CD4-positive, alpha-beta T cell treated with Interleukin-21 for 1 hour (primary cell): ENCODE measurements around the gene CMSS1.

Source experiments
- DNase-seq: peaks from one replicate; pipeline ENCODE4 v3.0.0-alpha.2; 2020

CMSS1 gene

DNA sequence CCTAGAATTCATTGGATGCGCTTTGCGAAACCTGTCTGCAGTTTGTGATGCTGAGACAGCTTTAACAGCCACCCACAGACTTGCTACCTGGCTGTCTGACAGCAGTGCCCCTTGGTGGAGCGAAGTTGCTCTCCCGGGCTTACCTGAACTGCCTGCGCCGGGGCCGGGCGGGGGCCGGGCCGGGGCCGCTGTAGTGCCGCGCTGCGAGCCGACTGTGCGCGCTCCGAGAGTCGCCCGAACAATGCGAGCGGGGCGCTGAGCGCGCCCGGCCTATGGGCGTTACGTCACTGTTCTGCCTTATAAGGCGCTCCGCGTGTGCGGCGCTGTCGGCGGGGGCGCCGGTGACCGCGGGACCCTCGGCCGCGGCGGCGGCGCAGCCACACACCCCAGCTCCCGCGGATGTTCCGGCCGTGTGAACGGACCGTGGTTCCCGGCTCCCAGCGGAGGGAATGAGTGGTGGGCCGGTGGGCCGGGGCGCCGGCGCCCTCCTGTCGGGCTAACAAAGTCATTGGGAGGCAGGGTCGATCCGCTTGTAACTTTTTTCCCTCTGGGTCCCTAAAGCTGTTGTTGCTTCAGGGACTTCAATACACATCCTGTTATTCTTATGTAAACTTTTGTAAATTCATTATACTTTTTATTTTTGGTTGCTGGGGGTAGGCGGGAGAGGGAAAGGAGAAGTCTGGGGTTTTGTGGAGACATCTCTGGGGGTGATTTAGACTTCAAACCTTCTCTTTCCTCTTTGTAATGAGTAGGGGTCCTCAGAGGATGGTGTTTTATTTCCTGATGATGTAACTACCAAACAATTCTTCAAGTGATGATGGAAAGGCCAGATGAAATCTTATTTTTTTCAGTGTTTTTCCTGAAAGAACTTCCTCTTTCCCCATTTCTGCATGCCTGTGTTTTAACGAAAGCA, 58.5 kb downstream of the CMSS1 start:
- peak; percentile 69 for DNase-seq

DNA sequence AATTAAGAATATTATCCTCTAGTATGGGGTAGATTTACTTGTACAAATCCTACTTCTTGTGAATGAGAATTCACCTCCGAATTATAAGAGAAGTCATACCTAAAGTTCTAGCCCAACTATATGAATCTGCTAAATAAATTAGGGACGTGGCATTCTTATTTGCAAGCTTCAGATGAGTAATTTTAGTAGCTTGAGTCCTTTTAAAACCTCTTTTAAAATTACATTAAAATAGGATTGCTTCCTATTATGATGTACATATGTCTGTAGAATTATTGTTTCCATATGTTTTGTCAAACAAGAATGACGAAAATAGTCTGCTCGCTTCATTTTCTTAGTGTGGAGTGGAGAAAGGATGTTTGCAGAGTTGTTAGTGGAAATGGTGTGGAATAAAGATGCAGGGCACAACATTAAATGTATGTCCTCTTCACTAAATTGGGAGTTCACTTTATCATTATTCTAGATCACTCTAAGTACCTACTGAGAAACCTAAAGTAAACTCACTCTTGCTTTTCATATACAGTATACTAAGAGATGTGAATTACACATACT, 59.4 kb downstream of the CMSS1 start:
- DNase-seq: no peak

DNA sequence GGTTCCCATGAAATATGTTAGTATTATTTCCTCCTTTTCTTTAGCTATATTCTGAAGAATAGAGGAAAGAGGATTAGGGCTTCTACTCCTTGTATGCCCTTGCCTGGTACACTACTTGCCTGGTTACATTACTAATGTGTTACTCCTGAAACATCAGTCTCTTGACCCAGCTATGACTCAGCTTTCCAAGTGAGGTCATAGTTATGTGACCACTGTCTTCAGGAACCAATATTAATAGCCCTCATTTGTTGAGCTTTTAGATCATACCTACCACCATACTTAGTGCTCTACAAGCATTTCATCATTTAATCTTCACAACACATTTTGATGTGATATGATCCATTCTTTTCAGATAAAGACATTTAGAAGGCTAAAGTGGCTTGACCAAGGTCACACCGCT, 60.3 kb downstream of the CMSS1 start:
- no peak for DNase-seq

DNA sequence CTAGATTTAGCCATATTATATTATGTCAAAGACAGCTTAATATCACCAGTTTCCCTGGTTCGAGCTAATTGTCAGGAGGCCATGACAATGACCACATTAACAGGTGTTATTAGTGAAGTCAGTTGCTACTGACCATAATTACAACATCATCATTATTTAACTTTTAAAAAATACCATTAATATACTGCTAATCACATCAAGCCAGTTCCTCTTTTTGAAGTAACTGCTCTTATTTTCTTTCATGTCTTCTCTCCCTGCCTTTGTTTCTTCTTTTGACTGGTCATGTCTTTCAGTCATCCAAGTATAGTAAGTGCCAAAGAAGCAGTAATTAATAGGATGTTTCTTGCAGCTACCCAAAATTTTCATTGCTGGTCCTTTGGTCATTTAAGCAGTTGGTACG, 61.6 kb downstream of the CMSS1 start:
- no peak for DNase-seq

DNA sequence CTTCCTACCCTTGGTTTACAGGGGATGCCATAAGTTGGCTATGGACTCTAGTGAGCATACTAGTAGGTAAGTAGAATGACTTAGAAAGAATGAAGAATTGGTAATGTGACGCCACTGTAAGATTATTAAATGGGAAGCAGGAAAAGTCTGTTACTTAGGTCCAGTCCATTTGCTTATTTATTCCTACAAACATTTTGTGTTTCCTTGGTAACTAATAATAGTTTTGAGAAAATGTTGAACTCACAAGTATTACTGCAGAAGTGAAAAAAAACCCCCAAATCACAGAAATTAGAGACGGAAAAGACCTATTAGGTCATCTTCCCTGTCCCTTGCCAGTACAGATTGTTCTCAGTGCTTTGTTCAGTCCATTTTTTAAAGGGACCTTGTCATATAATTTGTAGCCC, 63.5 kb downstream of the CMSS1 start:
- DNase-seq: no peak

DNA sequence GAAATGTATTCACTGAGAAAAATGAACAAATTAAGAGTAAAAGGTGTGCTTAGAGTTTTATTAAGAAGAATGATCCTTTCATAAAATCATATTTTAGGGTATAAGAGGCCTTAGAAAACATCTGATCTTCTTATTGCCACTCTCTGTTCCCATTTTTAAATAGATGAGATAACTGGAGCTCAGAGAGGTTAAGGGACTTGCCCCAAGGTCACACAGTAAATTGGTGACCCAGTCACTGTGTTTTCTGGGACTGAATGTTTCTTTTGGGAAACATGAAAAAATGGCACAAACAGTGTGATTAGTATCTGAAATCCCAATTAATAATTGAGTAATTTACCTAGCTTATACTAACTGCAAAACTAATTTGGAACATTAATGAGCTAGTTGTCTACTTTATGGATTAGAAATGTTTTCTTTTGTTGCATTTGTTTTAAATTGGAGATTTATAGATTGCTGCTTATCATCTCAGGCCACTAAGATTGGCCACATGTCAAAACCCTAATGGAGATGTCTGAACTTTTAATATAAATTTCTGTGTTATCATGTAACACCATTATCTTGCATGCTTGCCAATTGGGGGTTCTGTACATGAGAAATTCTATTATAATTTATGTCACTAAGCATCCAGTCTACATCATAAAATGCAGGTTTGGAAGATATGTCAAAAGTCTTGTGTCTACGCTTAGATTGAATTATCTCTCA, 64.9 kb downstream of the CMSS1 start:
- no peak for DNase-seq

DNA sequence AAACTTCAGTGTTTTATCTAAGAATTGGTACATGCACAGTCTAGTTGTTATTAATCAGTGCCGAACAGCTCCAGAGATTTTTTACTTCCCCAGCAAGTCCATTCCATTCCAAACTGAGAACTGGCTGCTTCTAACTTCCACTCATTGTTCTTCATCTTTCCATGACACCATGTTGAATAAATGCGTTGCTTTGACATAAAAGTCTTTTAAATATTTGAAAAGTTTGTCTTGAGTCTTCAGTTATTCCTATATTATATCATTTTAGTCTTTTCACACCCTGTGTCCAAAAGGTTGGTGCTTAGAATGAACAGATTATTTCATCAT, 65.4 kb downstream of the CMSS1 start:
- DNase-seq: no peak

DNA sequence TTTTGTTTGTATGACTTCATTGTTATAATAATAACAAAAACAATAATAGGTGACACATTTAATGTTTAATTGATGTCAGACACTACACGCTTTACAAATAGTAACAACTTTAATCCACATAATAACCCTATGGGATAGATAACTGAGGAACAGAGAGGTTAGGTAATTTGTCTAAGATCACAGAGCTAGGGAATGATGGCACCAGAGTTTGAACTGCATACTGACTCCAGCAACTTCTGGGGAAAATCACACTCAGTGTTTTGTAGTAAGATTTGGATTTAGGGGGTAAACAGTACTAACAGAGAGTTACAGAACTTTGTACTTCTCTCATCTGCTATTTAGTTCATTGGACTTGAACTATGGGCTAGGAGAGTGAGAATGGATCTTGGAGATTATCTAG, 66.0 kb downstream of the CMSS1 start:
- DNase-seq: no peak

DNA sequence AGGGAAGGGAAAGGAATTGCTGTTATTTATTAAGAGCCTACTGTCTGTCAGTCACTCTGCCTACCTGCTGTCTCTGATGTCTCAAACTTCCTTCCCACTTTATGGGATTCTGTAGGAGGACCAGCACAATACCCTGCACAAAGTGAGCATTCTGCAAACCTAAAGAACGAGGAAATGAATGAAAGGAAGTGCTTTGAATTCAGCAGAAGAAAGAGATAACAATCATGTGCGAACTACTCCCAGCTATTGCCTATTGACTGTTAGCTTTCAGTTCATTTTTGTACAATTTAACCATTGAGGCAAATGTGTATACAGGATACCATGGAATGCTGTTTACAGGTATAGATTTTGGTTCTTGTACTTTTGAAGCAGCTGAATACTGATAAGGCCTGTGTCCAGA, 66.8 kb downstream of the CMSS1 start:
- DNase-seq: no peak

DNA sequence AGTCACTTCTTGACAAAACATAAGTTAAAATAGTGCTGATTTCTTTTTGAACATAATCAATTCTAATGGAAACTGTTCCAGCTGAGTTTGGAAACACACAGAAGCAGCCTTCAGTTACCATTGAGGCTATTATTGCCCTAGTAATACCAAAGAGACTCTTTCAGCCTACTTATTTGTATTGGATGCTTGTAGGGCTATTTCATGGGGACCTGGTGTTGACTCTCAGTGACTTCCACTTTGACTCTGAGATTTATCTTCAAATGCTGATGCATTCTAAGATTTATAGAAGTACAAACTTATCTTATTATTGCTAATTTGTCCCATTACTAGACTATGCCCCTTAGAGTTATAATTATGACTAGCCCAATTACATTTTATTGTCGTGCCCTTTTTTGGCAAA, 67.4 kb downstream of the CMSS1 start:
- DNase-seq: no peak

DNA sequence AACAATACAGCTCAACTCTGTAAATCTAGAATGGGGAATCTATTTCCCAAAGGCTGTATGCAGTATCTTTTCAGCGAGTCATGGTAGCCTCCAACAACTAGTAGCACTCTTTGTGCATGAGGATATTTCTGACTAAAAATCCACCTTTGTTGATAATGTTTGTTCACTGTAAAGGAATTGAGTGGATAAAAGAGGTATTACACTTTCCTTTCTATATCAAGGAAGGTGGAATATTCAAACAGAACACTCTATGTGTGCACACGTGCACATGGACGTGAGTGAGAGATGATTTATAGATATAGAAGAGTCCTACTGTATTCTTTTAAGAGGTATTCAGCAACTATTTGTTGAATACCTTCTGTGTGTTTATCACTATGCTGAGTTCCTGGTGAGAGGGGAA, 68.2 kb downstream of the CMSS1 start:
- DNase-seq: no peak

DNA sequence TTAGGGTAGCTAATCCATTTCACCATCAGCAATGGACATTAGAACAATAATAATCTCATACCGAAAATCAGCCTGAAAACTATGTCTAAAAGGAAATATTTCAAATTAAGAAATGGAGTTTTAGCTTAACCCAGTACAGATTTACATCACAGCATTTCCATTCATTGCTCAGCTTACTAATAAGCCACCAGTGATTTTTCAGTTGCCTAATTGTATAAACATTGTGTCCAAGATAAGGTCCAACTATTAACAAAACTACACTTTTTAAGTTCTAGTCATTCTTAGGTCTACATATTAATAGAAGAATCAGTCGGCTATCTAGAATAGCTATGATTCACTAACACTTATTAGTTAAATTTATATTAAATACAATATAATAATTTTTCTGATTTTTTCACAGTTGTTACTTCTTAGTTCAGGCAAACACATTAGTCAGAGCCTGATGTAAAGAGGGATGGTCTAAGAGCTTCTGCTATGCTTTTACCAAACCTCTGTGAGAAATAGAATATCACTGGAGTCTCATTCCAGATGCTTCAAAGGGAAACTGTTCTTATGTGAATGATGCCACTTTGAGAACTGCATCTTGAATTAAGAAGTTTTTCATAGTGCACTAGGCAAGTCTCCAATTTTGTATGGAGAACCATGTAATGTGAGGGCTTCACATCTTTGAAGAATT, 74.1 kb downstream of the CMSS1 start:
- no peak for DNase-seq

DNA sequence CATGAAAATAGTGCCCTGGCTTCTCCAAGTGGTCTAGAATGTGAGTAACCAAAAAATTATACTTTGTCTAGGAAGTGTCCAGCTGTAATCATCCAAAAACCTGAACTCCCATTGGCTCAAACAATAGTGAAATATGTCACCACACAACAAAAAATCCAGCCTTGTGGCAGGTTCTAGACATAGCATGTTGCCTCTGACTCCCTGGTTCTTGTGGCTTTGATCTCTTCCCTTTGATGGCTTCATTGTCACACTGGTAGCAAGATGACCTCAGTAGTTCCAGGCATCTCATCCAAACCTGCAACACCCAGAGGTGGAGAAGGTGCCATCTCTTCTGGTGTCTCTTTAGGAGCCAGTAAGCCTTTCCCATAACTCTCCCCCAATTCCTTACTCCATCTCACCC, 74.7 kb downstream of the CMSS1 start:
- DNase-seq: no peak

DNA sequence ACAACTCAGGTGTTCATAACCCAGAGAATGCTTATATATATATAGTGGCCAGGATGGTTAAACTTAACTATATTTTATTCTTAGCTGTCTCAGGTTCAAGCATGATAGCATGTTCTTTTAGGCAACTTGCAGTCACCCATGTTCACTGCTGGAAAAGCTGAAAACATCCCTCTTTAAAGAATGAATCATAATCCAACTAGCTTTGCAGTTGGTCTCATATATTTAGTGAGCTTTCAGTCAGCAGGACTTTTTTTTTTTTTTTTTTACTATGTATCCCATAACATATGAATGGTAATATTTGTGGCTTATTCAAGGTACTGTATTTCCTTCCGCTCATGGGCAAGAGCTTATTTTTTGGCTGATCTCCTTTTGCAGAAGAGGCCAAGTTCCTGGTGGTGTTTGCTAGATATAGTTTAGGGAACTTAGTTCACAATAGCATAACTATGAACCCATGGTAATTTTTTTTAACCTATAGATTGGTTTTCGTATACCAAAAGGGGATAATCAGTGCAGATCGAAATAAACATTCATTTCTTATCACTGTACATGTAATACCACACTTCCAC, 77.6 kb downstream of the CMSS1 start:
- no peak for DNase-seq

DNA sequence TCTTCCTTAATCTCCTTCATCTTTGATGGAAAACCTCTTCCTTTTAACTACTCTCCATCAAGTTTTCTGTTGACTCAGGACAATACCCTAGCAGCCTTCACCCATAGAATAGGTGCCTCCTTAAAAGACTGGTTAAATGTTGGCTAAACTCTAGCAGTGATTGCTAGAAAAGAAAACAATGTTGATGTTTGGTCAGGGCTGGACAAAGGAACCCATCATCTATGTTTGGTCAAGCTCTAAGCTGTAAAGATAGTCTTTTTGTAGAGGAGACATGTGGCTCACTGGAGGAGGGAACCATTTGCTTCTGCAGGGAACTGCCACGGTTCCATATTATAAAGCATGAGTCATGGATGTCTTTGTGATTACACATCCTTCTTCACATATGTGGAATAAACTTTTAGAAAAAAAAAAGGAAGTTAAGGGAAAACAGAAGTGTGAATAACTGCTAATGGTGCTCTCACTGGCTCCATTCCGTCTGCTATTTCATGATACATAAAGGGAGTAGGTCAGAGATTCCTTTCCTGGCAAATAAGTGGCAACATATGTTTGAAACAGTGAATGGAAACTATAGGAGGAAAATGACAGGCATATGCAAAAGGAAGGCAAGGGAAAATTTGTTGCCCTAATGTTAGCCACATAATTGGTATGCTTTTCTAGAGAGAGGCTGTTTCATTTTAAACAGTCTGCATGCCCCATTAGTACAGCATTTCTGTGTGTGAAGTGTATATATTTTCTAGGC, 78.2 kb downstream of the CMSS1 start:
- no peak for DNase-seq

DNA sequence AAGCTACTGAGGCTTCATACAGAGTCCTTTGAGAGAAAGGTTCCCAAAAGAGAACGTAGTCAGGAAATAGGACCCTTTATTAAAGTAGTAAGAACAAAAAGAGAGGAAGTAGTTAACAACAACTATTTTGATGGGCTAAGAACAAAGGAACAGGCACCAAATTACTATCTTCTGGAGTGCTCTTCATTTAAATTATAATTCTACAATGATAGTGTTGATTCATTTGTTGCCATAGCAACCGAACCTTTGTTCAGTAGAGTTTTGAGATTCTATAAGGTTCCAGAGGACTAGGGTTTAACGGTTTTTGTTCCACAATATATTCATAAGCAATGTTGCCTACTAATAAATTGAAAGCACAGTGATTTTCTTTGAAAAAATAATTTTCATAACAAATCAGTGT, 78.8 kb downstream of the CMSS1 start:
- no peak for DNase-seq

DNA sequence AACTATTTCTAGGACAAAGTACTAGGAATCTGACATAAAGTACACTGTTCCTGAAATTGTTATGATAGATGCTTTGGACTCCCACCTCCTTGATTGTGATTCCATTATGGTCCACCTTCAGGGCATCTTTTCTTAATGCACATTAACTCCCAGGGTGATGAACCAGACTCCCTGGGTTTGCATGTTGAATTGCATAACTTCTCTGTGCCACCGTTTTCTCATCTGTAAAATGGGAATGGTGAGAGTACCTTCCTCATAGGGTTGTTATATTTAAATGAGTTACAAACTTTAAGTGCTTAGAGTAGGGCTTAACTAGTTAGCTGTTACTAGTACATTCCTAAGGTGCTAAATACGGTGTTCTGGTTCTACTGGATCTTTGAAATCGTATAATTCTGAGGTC, 81.9 kb downstream of the CMSS1 start:
- no peak for DNase-seq

DNA sequence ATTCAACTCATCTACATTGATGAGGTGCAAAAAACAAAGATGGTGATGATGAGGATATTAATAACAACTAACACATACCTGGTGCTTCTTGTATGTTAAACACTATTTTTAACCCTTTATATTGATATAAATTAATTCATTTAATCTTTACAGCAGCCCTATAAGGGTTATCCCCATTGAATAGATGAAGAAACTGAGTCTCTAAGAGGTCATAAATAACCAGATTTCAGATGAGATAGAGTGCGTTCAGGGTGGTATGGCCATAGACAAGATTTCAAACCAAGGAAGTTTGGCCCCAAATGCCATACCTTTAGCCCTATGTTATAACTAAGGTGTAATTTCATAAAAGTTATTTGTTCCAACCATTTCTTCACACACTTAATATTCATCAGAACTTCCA, 82.6 kb downstream of the CMSS1 start:
- DNase-seq: no peak

DNA sequence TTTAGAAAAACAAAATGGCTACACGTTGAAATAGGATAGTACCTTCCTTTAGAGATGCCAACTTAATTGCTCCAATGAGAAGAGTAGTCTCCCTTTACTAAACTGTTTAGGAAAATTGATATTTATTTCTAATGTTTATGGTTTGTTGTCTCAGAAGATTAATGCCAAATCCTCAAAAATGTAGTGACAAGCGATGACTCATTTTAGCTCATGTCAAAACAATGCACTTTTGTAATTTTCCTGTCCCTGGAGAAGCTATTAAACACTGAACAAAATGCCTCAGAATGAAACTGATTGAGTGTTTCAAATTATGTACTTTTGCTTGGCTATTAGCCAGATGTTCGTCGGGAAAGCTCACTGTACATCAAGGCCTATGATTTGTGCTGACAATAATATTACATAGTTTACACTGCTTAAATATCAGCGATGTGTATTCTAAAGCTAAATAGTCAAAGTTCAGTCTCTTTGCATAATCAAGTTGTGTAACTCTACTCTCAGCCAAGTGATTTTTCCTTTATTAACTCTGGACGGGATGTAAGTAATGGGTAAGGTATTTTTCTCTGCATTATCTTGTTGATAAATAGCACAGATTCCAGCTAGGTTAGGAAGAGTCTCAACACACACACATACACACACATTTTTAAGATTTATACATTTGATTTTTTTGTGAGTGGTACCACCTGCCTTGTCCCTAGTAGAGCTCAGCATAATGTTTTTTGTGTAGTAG, 83.7 kb downstream of the CMSS1 start:
- DNase-seq: no peak

DNA sequence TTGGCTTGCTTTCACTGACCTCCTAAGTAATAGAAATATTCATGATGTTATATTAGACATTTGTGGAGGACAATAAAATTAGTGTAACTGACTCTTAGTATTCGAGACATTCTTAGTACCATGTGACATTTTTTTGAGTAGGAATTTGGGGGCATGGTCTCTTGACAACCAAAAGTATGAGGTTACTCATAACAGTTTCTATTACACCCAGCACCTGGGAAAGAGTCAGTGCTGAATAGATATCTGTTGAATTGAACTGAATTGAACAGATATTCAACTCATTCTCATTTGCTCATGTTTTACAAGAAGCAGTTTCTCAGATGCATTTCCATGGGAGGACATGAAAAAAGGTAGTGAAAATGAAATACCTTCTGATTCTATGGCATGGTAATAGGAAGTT, 84.4 kb downstream of the CMSS1 start:
- no peak for DNase-seq

DNA sequence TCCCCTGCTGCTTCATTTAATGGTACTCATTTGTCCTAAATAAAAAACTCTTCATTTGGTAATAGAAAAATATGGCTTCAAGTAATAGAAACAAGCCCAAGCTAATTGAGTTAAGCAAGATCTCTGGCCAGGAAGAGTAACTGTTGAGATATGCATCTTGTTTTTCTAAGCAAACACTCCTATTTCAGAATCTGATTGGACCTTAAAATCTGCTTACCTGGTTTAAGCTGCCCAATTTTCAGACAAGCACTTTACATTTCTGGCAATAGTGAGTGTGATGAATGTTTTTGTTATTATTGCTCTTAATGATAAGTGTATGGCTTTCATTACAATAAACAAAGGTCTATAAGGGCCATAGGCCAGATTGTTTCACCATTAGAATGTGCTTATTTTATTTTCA, 86.2 kb downstream of the CMSS1 start:
- no peak for DNase-seq

DNA sequence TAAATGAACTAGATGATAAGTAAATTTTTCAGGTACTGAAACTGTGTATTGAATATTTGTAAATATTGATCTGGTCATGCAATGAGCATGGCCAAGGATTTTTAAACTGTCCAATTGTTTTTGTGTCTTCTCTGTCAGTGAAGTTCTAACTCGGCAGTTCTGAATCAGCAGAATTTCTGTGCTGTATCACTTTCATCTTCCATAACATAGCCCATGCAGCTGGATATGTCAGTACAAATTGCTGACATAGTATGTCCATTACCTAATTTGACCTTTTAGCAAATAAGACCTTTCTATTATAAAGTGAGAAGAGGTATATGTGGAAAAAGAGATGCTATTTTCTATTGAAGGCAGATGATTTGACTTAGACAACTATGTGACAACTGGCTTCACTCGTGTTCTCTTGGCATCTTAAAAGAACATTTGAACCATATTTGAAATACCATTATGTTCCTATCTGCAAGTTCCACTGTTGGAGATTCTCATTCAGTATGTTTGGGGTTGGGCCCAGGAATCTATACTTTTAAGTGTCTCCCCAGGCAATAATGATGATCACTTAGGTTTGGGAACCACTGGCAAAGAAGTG, 90.4 kb downstream of the CMSS1 start:
- no peak for DNase-seq
